GM12878 (cell line): Measurements from ENCODE around the gene EGF. TPM values are rescaled to one million over a fixed set of nuclear protein-coding genes. Genes with fewer than 3 reads are reported as not detected.

ENCODE experiments used
- ATAC-seq: fragments of 200-7000 bp; cut with Tn5 transposase; 3 replicates; pipeline ENCODE4 v1.9.1; 2020; ENCODE audit warnings: mild to moderate bottlenecking, moderate library complexity
- BruUV-seq: library from RNA; stranded (reverse); fragments of 400-500 nt; replicated peaks from 2 replicates; lab custom pipeline; 2021; lab: Mats Ljungman, UMichigan
- CTCF ChIA-PET: fragments of 300-600 bp; sonication (Branson Sonifier 250); formaldehyde crosslinking; extraction: SDS; loops from one replicate; lab custom pipeline; 2021; ENCODE audit warnings: inconsistent platforms; lab: Yijun Ruan, JAX
- POLR2A ChIA-PET: fragments of 350-600 bp; formaldehyde crosslinking; extraction: SDS; loops from one replicate; lab custom pipeline; 2021; ENCODE audit warnings: inconsistent platforms; lab: Charles Lee
- RAD21 ChIA-PET: fragments of 300-600 bp; sonication (Branson Sonifier 250); formaldehyde crosslinking; loops from one replicate; lab custom pipeline; 2023; ENCODE audit warnings: antibody characterized with exemption; ENCODE audit not compliant: unreplicated experiment; lab: Charles Lee
- SMC1A ChIA-PET: fragments of 300-600 bp; sonication (Branson Sonifier 250); formaldehyde crosslinking; loops from one replicate; lab custom pipeline; 2023; ENCODE audit not compliant: unreplicated experiment, uncharacterized antibody; lab: Charles Lee
- DNase-seq: peaks from one replicate; pipeline ENCODE4 v3.0.0-alpha.2; 2011; ENCODE audit warnings: low read depth, low spot score
- FAIRE-seq: peaks from 3 replicates; lab custom pipeline; 2011; peaks lifted over from hg19 to GRCh38; lab: Jason Lieb, UNC
- H2AFZ ChIP-seq: 2 replicates; pipeline ENCODE4 v1.6.0; 2011; ENCODE audit warnings: low read depth, low read length, control low read depth; ENCODE audit not compliant: control insufficient read depth
- H3K27ac ChIP-seq: 2 replicates; pipeline ENCODE4 v1.5.1; 2011; ENCODE audit warnings: control low read depth; ENCODE audit not compliant: control insufficient read depth, insufficient read depth
- H3K27me3 ChIP-seq, 2 experiments: replicated peaks in 1 of 2; 2 replicates each; pipeline versions ENCODE4 v1.6.0 to v1.6.1; 2011; ENCODE audit warnings: low read length in 1 of 2; ENCODE audit not compliant: control insufficient read depth in 2 of 2, insufficient read depth in 2 of 2
- H3K36me3 ChIP-seq, 2 experiments: 2 replicates each; pipeline ENCODE4 v1.5.1; 2011; ENCODE audit warnings: low read length in 1 of 2; ENCODE audit not compliant: control insufficient read depth in 2 of 2, insufficient read depth in 2 of 2
- H3K4me1 ChIP-seq: 2 replicates; pipeline ENCODE4 v1.6.1; 2011; ENCODE audit warnings: mild to moderate bottlenecking, low read length, moderate library complexity, mixed read lengths; ENCODE audit not compliant: control insufficient read depth, insufficient read depth
- H3K4me2 ChIP-seq: 2 replicates; pipeline ENCODE4 v1.6.0; 2011; ENCODE audit warnings: control low read depth; ENCODE audit not compliant: control insufficient read depth, insufficient read depth
- H3K4me3 ChIP-seq: fragments of 200-600 bp; sonication (generic); 2 replicates; pipeline ENCODE4 v1.5.1; 2016
- H3K79me2 ChIP-seq: 2 replicates; pipeline ENCODE4 v1.6.0; 2011; ENCODE audit warnings: low read length; ENCODE audit not compliant: control insufficient read depth, insufficient read depth
- H3K9ac ChIP-seq: 2 replicates; pipeline ENCODE4 v1.8.0; 2011; ENCODE audit warnings: low read length, control low read depth, mixed read lengths; ENCODE audit not compliant: control insufficient read depth, insufficient read depth
- H3K9me3 ChIP-seq: replicated peaks from 3 replicates; pipeline ENCODE4 v1.5.1; 2011; ENCODE audit warnings: mild to moderate bottlenecking, low read length; ENCODE audit not compliant: control insufficient read depth, insufficient read depth
- H4K20me1 ChIP-seq: 2 replicates; pipeline ENCODE4 v1.6.0; 2011; ENCODE audit not compliant: control insufficient read depth, insufficient read depth
- ELK1 ChIP-seq: IDR thresholded peaks from 2 replicates; pipeline ENCODE4 v1.6.1; 2012; ENCODE audit warnings: low read depth, low read length, improper control_type of control experiment
- ETV6 ChIP-seq, 2 experiments: fragments of 450-650 bp in 1 of 2; IDR thresholded peaks in 1 of 2; conservative IDR thresholded peaks in 1 of 2; 2 replicates each; pipeline ENCODE4 v1.6.1; 2014; ENCODE audit warnings: antibody characterized with exemption in 1 of 2, borderline replicate concordance in 1 of 2, low read depth in 1 of 2, mild to moderate bottlenecking in 1 of 2, moderate library complexity in 1 of 2
- IKZF2 ChIP-seq, 2 experiments: fragments of 450-650 bp; IDR thresholded peaks; 2 replicates each; pipeline ENCODE4 v1.6.1; 2017; ENCODE audit warnings: mild to moderate bottlenecking in 2 of 2, moderate library complexity in 2 of 2
- MEF2A ChIP-seq: IDR thresholded peaks from 2 replicates; pipeline ENCODE4 v1.6.1; 2011; ENCODE audit warnings: low read depth, mild to moderate bottlenecking, low read length, moderate library complexity; ENCODE audit not compliant: insufficient read depth
- RCOR1 ChIP-seq: conservative IDR thresholded peaks from 2 replicates; pipeline ENCODE4 v1.6.1; 2012; ENCODE audit warnings: low read depth, low read length, improper control_type of control experiment
- ZBTB33 ChIP-seq: fragments of 450-650 bp; IDR thresholded peaks from 2 replicates; pipeline ENCODE4 v1.6.1; 2017; ENCODE audit warnings: mild to moderate bottlenecking
- WGBS: methylation state at CpG from one replicate; pipeline ENCODE4 v1.1.6; 2016; ENCODE audit warnings: low lambda C conversion rate; ENCODE audit not compliant: insufficient replicate concordance, insufficient coverage; ENCODE audit errors: missing lambda C conversion rate; 5-methylcytosine and 5-hydroxymethylcytosine counted together
- in situ Hi-C: fragments of 300-500 bp; cut with MboI; formaldehyde crosslinking; loops from 9 replicates; pipeline ENCODE4 v1.14.3; 2018; ENCODE audit warnings: mixed read lengths
- intact Hi-C: fragments of 100-400 bp; cut with micrococcal nuclease; formaldehyde crosslinking; loops from one replicate; pipeline ENCODE4 v1.14.2; 2022; ENCODE audit not compliant: unreplicated experiment
- polyA plus RNA-seq, 11 experiments: library from polyadenylated mRNA; depleted of rRNA in 4 of 11; unstranded in 6 of 11; stranded (reverse) in 5 of 11; fragments of >200 nt; fragmentation: Nextera tagmentation in 4 of 11; fragmentation: Illumina TruSeq in 1 of 11; extraction: Ambion mirVana in 4 of 11; extraction: Trizol in 1 of 11; gene quantifications; 1 replicate in 1 of 11; 2 replicates in 10 of 11; pipeline versions ENCODE4 v1.2.1 to v1.2.3, GENCODE V29; 2011 to 2016; ENCODE audit warnings: inconsistent platforms in 2 of 11, missing spikeins in 2 of 11, low read depth in 1 of 11
- total RNA-seq, 4 experiments: library from RNA; depleted of rRNA in 3 of 4; stranded (reverse); fragments of >200 nt in 3 of 4; fragmentation: Illumina TruSeq in 1 of 4; extraction: Trizol in 1 of 4; gene quantifications; 2 replicates each; pipeline versions ENCODE4 v1.2.1 to v1.2.3, GENCODE V29; 2013 to 2021

The EGF gene
- total and polyA plus RNA-seq, 10 of the 15 experiments (the other 5 are each of a cell fraction or from before 2014, with no cell fraction given): 0.02 to 0.90 (median 0.19) TPM; not detected in 4

GRCh38 chr4:110033355-110034025, 120.8 kb downstream of the EGF start:
- no peak for TF ChIP-seq MEF2A
- no peak for TF ChIP-seq ZBTB33
- no peak for TF ChIP-seq IKZF2 (IDR thresholded peaks at IDR 0.05)
- TF ChIP-seq ETV6 (conservative IDR thresholded peaks at IDR 0.05 in 1 of 2, IDR thresholded peaks at IDR 0.05 in 1 of 2; ENCODE audit: borderline replicate concordance in 1 of 2, low read depth in 1 of 2): no peak
- no peak for TF ChIP-seq RCOR1
- TF ChIP-seq ELK1: no peak
- TF ChIP-seq, all 136 proteins: peak for 0
- H3K79me2 ChIP-seq: no peaks in the 10 kb centered on the region
- H3K4me3 ChIP-seq: no peak overlapping the region
- no peaks in the 10 kb centered on the region for H3K36me3 ChIP-seq
- SMC1A ChIA-PET: interaction anchor here (1.0 to 4.4 kb wide), 12 partner anchors 9 to 311 kb away, joined by 3 to 20 read pairs (median 4); no protein-coding TSS in a partner anchor
- H2AFZ ChIP-seq: no peak overlapping the region; the same call in 1 of the 2 replicates
- H3K9me3 ChIP-seq: peaks cover 2% of the 10 kb centered on the region; the same call in 1 of the 3 replicates
- no peak overlapping the region for H3K9ac ChIP-seq
- 36% methylated on average over 8 of the region's 8 CpGs for WGBS
- intact Hi-C loops: no loop called here
- ATAC-seq (no peak), FAIRE-seq (no peak), DNase-seq (no peak)
- no TSS peak for BruUV-seq
- H3K4me2 ChIP-seq: no peak overlapping the region
- no peaks in the 10 kb centered on the region for H4K20me1 ChIP-seq
- in situ Hi-C loops: no loop called here
- RAD21 ChIA-PET: interaction anchor here (1.1 to 2.9 kb wide), 6 partner anchors 9 to 39 kb away, joined by 3 to 12 read pairs (median 4); no protein-coding TSS in a partner anchor
- POLR2A ChIA-PET: interaction anchor here (1.1 kb wide), 1 partner anchor 165 kb away, joined by 3 read pairs; the partner anchor contains the start of gene ELOVL6
- CTCF ChIA-PET: interaction anchor here (0.9 to 1.9 kb wide), 8 partner anchors 16 to 484 kb away, joined by 3 to 13 read pairs (median 4); no protein-coding TSS in a partner anchor
- H3K27me3 ChIP-seq: no peaks in the 10 kb centered on the region
- H3K4me1 ChIP-seq: peaks cover 14% of the 10 kb centered on the region
- H3K27ac ChIP-seq: no peak overlapping the region
